Right lobe of liver (tissue), 6 donors: ENCODE results near the gene ZC3H6. TPM values are rescaled to one million over a fixed set of nuclear protein-coding genes. Genes with fewer than 3 reads are reported as not detected.
A peak's percentile ranks its signal among the peaks of the same experiment; 100 is the strongest.

ENCODE experiments used
- ATAC-seq, 4 donors: fragments of 200-7000 bp; cut with Tn5 transposase; one replicate each; pipeline ENCODE4 v1.9.1; 2020; ENCODE audit warnings: mild to moderate bottlenecking in 4 of 4, moderate library complexity in 4 of 4
- DNase-seq, 3 donors: peaks; one replicate each; pipeline ENCODE4 v3.0.0-alpha.2; 2020
- H3K27ac ChIP-seq, 3 donors: fragments of 200-600 bp; one replicate each; pipeline ENCODE4 v1.8.0; 2022
- H3K27me3 ChIP-seq, 2 donors: fragments of 200-600 bp; one replicate each; pipeline ENCODE4 v1.8.0; 2022
- H3K36me3 ChIP-seq, 4 donors: fragments of 200-600 bp; sonication (generic) in 1 of 4; one replicate each; pipeline versions ENCODE4 v1.5.1 to v1.8.0; 2017 to 2022; ENCODE audit warnings: control low read depth in 1 of 4
- H3K4me1 ChIP-seq, 4 donors: fragments of 200-600 bp; sonication (generic) in 1 of 4; one replicate each; pipeline versions ENCODE4 v1.5.1 to v1.8.0; 2017 to 2022; ENCODE audit warnings: control low read depth in 1 of 4
- H3K4me3 ChIP-seq, 3 donors: fragments of 200-600 bp; one replicate each; pipeline ENCODE4 v1.8.0; 2022
- H3K9me3 ChIP-seq, 4 donors: fragments of 200-600 bp; sonication (generic) in 1 of 4; one replicate each; pipeline versions ENCODE4 v1.5.1 to v1.8.0; 2017 to 2022; ENCODE audit warnings: control low read depth in 1 of 4
- CTCF ChIP-seq, 4 donors: fragments of 200-600 bp in 3 of 4; fragments of 450-650 bp in 1 of 4; IDR thresholded peaks; one replicate each; pipeline versions ENCODE4 v1.5.1 to v1.8.0; 2016 to 2022; ENCODE audit warnings: antibody characterized with exemption in 4 of 4, mild to moderate bottlenecking in 2 of 4
- POLR2A ChIP-seq: fragments of 450-650 bp; IDR thresholded peaks from one replicate; pipeline ENCODE4 v1.6.1; 2017; ENCODE audit warnings: antibody characterized with exemption, mild to moderate bottlenecking
- WGBS: methylation state at CpG from one replicate; pipeline ENCODE4 v1.1.6; 2018; ENCODE audit warnings: low coverage, low lambda C conversion rate; ENCODE audit not compliant: insufficient coverage; ENCODE audit errors: missing lambda C conversion rate; 5-methylcytosine and 5-hydroxymethylcytosine counted together
- intact Hi-C, 2 donors: fragments of 100-400 bp; cut with DNase I; formaldehyde crosslinking; loops; one replicate each; pipeline versions ENCODE4 v1.11.2 to v1.14.1; 2022
- long read RNA-seq: library from polyadenylated mRNA; unstranded; transcript quantifications from one replicate; pipeline ENCODE4 v2.0.0, GENCODE V29; 2019
- total RNA-seq, 6 experiments: library from RNA; depleted of rRNA in 2 of 6; stranded (reverse); fragments of >200 nt in 2 of 6; fragmentation: NEBNext Ultra II Directional in 3 of 6; extraction: Animal tissue kit (Norgen Biotek cat#: 25700) in 3 of 6; gene quantifications; one replicate each; pipeline versions ENCODE4 v1.1.0 to v1.2.4, GENCODE V29; 2016 to 2023
- donor health status: DM: no; HTN: yes; CAD: no.
- donor health status: DM: no; HTN: no; CAD: no.
- donor health status: DM: no; HTN: no; CAD: no.
- donor health status: DM: no; HTN: yes; CAD: no.
- donor health status: DM: no; HTN: yes; CAD: no.

Gene ZC3H6
- total RNA-seq, result 1 to 10 TPM; 1.2 to 4.3 (median 2.5) TPM
- long read RNA-seq, partial matches to known transcripts, result 2 of 3 reads
- long read RNA-seq, other reads (novel, unspliced or antisense), result 1 of 3 reads

- H3K4me1 ChIP-seq, result peaks cover 0 to 15% (median 3%) of the 10 kb centered on the region in 4 donors
- H3K4me3 ChIP-seq, result peak within 1 kb of the TSS; percentile 61 to 78 (median 77)
- ATAC-seq, result peak; percentile 94 to 97 (median 95)
- intact Hi-C loops, result no loop called here
- no peaks in the 10 kb centered on the region for H3K36me3 ChIP-seq
- WGBS, result 0% methylated on average over 39 of the region's 60 CpGs
- H3K9me3 ChIP-seq, result no peaks in the 10 kb centered on the region
- no peaks in the 10 kb centered on the region for H3K27me3 ChIP-seq
- H3K27ac ChIP-seq, result peak within 1 kb of the TSS; percentile 100
- peak; percentile 99 for DNase-seq
- TF ChIP-seq CTCF (IDR thresholded peaks at IDR 0.05), result peak in 3 of 4 donors; percentile 15 to 23 (median 22)
- peak; percentile 99 for TF ChIP-seq POLR2A
These were observed at the start of gene ZC3H6 for GRCh38 chr2:112275311-112275886. ZC3H6 (plus strand) TSS chr2:112275597; CDS start chr2:112275995, 398 bp downstream.

GRCh38 chr2:112229348-112229747, 46.0 kb upstream of the ZC3H6 start:
- no peaks in the 10 kb centered on the region for H3K9me3 ChIP-seq
- TF ChIP-seq CTCF (IDR thresholded peaks at IDR 0.05) (no peak), POLR2A (no peak)
- no peak for DNase-seq
- intact Hi-C loops, result no loop called here
- no peaks in the 10 kb centered on the region for H3K4me1 ChIP-seq
- no peak overlapping the region for H3K4me3 ChIP-seq
- H3K36me3 ChIP-seq, result no peaks in the 10 kb centered on the region
- H3K27me3 ChIP-seq, result no peaks in the 10 kb centered on the region
- peak in 1 of 4 donors; percentile 30 for ATAC-seq
- H3K27ac ChIP-seq, result no peak overlapping the region

GRCh38 chr2:112230371-112230770, 45.0 kb upstream of the ZC3H6 start:
- Histone ChIP-seq H3K27ac (no peak overlapping the region), H3K9me3 (no peaks in the 10 kb centered on the region), H3K27me3 (no peaks in the 10 kb centered on the region), H3K36me3 (no peaks in the 10 kb centered on the region), H3K4me1 (no peaks in the 10 kb centered on the region), H3K4me3 (no peak overlapping the region)
- no peak for DNase-seq
- ATAC-seq, result no peak
- no peak for TF ChIP-seq POLR2A
- no peak for TF ChIP-seq CTCF (IDR thresholded peaks at IDR 0.05)
- intact Hi-C loops, result no loop called here
- WGBS, result 97% methylated on average over 3 of the region's 3 CpGs

GRCh38 chr2:112239862-112240261, 35.5 kb upstream of the ZC3H6 start:
- Histone ChIP-seq H3K27me3 (no peaks in the 10 kb centered on the region), H3K36me3 (peaks cover 0 to 12% (median 0%) of the 10 kb centered on the region in 4 donors), H3K4me1 (no peaks in the 10 kb centered on the region), H3K9me3 (no peaks in the 10 kb centered on the region), H3K4me3 (no peak overlapping the region), H3K27ac (no peak overlapping the region)
- intact Hi-C loops, result no loop called here
- TF ChIP-seq POLR2A (no peak), CTCF (IDR thresholded peaks at IDR 0.05) (no peak)
- WGBS, result no CpG with 5 or more reads among the region's 1 CpG
- DNase-seq (no peak), ATAC-seq (no peak)
